Pons (tissue), 1 donor: ENCODE results near the gene ITPR1.

Source experiments
- DNase-seq: peaks from one replicate; pipeline ENCODE4 v3.0.0-alpha.2; 2016; ENCODE audit warnings: low spot score

The ITPR1 gene

DNA sequence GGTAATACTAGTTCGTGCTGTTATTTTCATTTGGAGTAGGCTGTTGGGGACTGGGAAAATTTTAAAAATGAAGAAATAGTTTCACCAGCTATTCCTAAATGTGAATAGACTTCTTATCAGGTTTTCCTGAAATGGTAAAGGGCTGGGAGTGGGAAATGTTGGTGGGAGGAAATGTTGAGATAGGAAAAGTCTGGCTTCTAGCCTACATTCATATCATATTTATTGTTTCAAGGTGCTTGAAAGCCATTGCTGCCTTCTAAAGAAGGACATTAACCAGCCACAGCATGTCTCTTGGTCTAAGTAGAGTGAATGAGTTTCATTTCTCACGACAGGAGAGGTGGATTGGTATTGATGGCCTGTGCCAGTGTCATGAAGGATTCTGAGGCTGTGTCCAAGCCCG lies 288.9 kb downstream of the ITPR1 start:
- DNase-seq: no peak

DNA sequence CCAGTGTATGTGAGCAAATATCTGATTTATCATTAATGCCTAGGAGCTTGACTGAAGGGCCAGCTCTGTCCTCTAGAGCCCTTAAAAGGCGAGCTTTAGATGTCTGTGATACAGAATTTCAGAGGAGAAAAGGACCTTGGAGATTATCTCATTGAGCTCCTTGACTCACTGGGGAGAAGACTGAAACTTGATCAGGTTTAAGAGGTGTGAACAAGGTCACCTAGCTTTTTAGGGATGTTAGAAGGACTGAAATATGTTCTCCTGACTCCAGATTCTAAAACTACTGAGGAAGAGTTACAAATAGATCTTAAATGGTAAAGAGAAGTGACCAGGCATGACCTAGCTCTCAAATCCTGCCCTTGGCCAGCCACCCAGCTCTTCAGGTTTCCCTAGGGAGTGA lies 292.4 kb downstream of the ITPR1 start:
- DNase-seq: no peak

DNA sequence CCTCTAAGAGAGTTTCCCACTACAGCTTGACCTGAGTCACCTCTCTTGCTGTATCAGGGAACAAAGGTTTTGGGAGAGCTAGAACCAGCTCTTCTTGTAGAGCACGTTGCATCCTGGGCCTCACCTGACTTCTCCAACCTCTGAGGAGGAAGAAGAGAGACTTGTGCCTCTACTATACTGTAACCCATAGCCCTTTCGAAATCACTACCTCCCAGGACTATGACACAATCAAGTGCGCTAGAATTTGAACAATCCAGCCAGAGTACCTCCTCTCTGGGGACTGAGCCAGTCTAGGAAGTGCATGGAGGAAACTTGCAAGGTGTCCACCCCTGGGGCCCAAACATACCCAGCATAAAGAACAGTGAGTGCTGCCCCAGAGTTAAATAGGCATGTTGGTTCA lies 293.3 kb downstream of the ITPR1 start:
- DNase-seq: no peak

DNA sequence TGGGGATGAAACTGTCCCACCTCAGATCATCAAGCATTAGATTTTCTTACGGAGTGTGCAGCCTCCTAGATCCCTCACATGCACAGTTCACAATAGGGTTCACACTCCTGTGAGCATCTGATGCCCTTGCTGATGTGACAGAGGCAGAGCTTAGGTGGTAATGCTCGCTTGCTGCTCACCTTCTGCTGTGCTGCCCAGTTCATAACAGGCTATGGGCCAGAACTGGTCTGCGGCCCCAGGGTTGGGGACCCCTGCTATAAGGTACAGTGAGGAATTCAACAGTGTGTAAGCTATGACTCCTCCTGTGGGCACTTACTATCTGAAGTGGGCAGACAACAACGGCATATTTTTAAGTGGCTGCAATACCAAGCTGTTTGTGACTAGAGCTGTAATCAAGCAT lies 298.2 kb downstream of the ITPR1 start:
- DNase-seq: no peak

DNA sequence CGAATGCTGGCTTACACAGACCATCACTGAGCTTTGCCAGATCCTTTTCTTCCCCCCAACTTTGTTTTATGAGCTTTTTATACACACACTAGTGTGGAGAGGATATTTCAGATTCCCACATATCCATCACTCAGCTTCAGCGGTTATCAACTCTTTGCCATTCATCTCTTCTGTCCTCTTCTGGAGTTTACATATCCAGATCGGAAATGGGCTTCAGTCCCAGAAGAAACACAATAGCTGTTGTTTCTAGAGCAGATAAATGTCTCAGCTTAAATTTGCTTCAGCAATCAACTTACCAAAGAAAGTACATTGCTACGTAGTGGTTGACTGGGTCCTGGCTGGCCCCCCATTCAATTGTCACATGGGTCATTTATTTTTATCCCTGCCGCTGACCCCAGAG lies 300.2 kb downstream of the ITPR1 start:
- no peak for DNase-seq

DNA sequence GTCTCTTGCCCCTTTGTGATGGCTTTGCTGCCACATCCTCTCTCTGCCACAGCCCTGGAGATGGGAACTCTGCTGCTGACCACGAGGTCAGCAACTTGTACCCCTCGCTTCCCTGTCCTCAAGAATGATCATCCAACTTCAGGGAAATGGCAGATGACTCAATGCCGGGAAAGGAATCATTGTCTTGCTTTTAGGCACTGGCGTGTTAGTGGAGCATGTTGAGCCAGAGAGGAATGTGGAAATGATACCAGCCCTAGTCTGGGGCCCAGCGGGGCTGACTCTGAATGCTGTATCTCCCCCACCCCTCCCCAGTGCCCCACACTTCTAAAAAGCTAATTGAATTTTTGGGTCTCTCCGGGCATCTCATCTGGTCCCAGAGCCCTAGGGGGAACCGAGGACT lies 301.2 kb downstream of the ITPR1 start:
- no peak for DNase-seq

DNA sequence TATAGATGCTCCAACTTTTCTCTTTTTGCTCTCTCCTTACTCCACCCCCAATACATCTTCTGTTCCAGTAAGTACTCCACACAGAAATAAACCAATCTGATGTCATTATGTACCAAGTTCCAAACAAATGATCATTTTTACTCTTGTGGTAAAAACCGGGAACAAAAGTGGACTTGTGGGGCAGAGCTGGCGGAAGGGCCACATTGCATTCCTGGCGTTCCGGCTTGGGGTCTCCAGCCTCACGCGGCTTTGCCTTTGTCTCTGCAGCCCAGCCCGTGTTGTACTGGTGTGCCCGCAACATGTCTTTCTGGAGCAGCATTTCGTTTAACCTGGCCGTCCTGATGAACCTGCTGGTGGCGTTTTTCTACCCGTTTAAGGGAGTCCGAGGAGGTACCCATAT lies 301.6 kb downstream of the ITPR1 start:
- no peak for DNase-seq

DNA sequence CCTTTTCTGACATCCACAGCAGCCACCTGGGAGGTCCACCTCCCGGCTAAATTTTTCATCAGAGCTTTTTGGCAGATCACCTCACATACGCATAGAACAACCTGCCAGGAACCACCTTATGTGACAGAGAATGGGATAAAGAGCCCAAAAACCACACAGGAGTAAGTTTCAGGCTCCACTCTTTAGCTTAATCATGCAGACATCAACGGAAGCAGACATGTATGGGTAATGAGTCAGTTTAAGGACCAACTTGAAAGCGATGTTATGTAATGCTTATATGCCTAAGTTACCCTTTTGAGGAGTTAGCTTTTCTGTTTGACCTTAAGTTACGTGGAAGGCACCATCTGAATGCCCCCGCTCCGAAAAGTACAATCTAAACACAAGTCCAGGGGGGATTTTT lies 302.8 kb downstream of the ITPR1 start:
- no peak for DNase-seq

DNA sequence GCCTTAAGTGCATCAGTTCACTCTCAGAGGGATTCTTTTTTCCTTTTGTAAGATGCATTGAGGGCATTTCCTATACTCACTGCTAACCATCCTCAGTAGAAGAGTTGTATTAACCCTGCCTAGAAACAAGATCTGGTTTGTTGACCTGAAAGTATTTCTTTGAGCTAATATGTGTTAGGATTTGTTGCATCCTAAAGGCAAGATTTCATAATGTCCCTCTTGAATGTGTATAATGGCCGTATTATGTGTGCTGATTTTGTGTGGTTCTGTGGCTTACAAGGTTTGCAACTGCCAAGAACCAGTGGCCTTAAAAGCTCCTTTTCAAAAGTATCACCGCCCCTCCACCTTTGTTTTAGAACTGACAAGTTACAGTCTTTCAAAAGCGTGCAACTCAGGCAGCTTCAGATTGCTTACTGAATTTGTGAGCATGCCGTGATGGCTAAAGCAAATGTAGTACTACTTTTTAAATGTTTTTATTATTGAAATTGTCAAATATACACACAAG lies 304.1 kb downstream of the ITPR1 start:
- DNase-seq: no peak

DNA sequence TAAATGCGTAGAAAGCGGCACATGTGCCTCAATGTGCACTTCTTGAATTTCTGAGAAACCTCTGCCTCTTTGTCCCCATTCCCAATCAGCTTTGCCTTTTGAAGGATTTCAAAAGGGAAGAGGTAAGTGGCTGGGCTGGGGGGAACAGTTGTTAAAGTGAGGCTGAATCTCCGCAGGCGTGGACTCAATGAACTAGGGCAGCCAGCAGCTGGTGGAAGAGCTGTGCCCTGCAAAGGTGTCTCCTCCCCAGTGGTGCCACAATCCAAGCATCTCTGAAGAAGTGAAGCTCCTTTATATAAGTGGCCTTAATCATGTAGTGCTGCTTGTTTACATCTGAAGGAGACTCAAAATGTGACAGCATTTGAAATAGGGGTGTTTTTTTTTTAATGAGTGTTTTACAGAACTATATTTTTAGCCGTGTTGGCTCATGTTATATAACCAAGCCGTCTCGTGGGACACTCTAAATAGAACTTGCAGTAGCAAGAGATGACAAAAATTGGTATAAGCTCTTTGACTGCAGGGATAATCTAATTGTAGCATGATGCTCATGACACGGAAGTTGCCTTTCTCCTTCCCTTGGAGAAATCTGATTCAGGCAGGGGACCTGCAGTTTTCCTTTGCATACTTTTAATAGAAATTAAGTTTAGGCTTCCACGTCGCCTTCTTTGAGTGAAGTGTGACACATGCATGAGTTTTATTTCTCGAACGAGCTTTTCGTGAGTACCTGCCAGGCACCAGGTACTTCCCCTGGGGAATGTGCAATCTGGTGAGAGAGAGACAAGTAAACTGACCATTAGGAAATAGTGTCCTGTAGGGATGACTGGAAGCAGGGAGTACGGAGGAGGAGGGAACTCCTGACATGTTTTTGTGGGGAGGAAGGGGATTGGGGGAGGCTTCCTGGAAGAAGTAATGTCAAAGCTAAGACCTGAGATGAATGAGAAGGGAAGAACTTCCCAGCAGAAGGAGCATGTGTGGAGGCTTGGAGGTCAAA lies 306.4 kb downstream of the ITPR1 start:
- no peak for DNase-seq

DNA sequence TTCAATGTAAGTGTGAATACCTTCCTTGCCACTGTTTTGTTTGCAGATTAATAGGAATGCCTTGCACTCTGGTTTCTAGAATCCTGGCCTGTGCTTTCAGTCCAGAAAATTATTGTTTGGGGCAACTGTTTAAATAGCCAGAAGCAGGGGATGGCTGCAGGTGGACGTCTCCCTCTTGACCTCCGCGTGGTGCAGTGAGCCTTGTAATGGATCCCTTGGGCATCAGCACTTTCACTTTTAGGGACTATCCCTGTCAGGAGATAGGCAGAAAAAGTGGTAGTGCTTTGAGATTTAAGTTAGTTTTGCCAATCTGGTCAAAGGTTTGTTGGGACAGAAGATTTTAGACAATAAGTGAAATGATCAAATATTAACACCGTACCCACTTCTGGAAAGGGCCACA lies 307.4 kb downstream of the ITPR1 start:
- no peak for DNase-seq

DNA sequence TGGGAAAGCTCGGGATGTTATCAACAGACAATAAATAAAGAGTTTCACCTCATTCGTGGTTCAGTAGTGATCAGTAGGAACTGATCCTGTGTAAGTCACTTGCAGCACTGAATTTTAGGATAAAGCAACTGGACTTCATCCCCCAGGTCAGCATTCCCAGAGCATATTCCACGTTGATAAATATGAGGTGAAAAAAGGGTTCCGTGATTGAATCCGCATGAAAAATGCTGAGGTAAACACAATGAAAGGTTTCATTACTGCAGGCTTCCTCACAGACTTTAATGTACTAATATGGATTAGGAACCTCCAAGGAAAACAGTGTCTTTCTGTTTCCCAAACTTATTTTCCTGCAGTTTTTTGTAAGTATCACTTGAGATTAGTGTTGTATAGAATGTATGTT lies 308.7 kb downstream of the ITPR1 start:
- no peak for DNase-seq

DNA sequence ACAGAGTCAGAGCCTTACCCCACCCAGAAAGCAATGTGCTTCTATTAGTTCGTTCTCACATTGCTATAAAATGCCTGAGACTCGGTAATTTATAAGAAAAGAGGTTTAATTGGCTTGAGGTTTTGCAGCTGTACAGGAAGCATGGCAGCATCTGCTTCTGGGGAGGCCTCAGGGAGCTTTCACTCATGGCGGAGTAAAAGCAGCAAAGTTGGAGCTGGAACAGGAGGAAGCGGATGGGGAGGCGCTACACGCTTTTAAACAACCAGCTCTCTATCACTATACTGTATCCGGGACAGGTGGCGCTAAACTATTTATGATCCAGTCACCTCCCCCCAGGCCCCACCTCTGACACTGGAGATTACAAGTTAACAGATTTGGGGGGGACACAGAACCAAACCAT lies 309.8 kb downstream of the ITPR1 start:
- no peak for DNase-seq

DNA sequence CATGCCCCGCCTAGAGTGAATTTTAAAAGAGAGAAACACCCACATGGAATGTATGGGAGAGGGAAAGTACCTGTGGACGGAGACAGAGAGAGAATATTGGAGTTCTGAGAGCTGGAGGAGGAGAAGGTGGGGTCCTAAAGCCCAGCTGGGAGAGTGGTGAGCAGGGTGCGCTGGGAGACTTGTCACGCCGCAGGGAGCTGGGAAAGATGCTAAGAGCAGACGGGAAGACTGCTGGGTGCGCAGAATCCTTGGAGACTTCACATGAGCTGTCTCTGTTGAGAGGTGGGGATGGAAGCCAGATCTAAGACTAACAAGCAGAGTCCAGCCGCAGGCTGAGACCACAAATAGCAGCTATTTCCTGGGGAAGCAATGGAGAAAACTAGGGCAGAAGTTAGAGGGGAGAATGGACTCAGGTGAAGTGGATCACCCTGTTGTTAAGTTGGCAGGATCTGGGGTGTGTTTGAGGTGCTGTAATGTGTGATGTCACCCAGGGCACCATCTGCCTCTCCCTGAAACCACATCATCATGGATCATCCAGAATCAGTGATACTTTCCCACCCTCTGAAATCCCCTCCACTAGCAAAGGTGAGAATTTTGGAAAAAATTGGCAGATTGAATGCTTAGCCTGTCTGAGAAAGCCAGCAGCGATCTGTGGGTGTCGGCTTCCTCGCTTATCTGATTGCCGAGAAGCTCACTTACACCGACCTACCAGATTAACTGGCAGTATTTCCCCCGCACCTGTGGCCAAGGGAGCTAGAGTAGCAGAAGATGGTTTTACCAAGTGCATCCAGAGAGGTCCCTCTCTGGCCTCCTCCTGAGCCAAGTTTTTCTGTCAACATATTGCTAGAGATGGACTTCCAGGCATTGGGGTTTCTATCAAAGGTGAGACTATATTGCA lies 311.3 kb downstream of the ITPR1 start:
- no peak for DNase-seq

DNA sequence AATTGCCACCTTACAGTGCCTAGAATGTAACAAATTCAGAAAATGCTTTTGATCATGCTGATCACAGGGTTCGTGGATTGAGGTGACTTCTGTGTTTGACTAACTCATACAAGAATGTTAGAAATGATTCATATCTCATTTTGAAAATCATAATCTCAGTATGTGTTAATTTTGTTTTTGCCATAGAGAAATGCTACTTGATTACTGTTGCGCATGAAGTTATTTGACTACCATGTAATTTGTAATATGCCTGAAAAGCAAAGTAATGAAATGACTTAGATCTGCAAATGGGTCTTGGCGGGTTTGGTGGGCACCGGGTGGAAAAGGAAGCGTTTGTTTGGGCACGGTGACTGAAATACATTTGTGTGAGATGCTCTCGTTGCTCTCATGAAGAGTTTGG lies 312.5 kb downstream of the ITPR1 start:
- no peak for DNase-seq

DNA sequence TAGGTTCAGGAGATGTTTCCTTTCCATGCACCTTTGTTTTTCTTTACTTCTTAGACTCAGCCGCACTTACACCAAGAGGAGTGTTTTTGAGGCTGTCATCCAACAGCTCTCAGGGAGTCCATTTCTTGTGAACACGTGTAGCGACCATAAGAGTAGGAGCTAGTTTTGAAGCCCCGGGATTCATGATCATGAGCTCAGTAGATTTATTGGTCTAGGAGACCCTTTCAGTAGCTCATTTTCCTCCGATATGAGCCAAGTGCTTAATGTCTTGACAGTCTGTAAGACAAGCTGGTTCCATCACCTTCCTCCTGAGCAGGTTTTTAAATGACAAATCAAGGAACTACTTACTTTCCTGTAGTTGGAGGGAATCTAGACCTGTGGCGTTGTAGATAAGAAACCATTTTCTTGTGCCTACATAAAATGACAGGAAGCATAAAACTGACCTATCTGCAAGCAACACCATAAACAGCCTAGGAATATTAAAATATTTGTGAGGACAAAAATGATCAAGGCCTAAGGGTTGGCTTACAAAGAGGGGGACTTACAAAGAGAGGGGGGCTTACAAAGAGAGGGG lies 313.5 kb downstream of the ITPR1 start:
- DNase-seq: no peak

DNA sequence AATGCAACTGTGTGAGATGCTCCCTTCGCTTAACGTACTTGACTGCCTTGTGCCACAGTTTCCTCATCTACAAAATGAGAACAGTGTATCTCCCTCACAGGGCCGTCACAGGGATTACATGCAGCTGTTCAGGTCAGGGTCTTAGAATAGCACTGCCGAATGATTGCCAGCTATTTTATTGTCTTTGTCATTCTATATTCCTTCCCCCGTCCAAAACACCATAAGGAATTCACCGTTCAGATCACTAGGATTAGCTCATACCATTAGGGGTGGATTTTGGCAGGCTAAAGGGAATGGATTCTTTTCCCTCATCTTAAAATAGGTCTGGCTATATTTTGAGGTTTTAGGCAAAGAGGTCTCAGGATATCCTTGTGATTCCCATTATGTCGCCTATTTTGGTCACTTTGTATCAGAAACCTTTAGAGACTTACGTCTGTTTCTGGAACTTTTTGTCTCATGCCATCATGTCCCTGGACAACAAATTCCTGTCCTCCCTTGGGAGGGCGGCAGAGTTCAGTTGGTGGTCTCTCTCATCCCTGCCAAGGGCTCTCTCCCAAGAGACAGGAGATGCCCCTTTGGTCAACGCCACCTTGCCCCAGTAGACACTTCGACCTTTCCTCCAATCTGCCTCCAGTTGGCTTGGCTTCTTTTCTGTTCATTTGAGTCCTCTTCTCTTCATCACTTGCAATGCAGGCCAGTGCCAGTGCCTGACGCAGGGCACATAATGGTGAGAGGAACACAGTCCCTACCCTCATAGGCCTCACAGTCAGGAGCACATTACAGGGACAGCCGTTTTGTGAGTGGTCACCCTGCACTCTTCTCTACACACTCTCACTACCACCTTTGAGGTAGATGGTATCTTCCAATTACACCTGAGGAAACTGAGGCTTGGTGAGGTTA lies 314.5 kb downstream of the ITPR1 start:
- DNase-seq: no peak

DNA sequence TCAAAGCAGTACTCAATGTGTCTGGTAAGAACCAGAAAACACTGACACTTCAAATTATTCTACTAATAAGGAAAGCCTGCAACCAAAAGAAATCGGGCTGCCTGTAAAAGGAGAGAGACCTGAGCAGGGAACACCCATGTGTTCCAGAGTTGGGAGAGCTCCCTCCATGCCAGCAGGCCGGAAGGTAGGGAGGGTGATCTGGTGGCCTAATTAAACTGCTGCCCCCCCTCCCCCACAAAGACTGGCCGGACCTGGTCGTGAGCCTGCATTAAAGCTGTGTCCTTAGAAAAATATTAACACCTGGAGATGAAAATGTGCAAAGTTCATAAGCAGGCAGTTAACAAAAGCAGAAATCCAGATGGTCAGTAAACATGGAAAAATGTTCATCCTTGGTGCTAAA lies 315.5 kb downstream of the ITPR1 start:
- DNase-seq: no peak

DNA sequence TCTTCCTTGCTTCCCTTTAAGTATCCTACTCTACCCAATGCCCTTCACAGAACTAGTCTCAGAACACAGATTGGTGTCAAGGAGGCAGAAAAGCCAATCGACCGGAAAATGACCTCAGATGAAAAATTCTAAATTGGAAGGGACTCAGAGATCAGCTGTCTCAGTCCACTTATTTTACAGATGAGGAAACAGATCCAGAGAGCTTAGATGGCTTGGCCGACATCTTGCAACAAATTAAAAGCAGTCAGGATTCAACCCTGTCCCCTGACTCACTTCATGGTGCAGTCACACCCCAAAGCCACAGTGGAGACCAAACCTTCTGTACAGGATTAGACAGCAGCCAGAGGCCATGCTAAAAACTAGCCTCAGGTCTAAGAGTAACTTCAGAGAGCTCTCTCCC lies 316.8 kb downstream of the ITPR1 start:
- no peak for DNase-seq

DNA sequence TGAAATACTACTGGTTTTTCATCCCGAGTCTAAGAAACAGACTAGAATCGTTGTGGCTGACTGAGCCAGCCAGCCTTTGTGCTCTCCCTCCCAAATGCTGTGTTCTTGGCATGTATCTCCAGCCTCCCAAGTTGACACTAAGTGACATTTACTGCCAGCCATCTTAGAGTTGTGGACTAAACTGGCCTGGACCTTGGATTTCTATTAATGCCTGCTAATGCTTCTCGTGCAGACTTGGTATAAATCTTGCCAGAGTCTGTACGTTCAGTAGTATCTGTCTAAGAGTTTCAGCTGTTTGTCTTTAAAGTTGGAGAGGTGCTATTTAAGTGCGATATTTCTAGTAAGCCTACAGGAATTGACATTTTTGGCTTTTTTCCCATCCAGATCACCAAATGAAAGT lies 319.4 kb downstream of the ITPR1 start:
- no peak for DNase-seq

DNA sequence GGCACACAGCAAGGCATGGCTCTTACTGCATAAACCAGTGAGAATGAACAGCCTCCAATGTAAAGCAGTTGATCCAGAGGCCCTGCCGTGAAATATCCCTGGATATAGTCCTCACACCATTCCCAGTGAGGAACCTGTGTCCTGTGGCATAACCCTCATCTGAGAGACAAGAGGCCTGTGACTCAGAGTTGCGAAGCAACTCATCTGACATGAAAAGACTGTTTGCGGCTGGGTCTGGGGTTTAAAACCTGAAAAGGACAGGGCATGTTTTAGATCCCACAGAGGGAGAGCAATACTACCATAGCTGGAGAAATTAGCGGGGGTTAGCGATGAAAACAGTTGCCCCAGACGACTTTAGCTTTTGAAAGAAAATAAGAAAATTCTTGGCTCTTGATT lies 320.8 kb downstream of the ITPR1 start:
- no peak for DNase-seq
